Activated T-cell treated with anti-CD3 and anti-CD28 coated beads, Interleukin-2, amount 50 U/mL, for 72 hours (primary cell): Measurements from ENCODE around the gene SCYL1. TPM values are rescaled to one million over a fixed set of nuclear protein-coding genes. Genes with fewer than 3 reads are reported as not detected.

ENCODE experiments used
- ATAC-seq, 2 donors: fragments of 150-1000 bp; cut with Tn5 transposase; replicated peaks in 1 of 2; 2 replicates each; pipeline ENCODE4 v1.10.0; 2021; ENCODE audit warnings: moderate library complexity in 2 of 2, mild to moderate bottlenecking in 1 of 2
- DNase-seq, 2 donors: peaks; one replicate each; pipeline ENCODE4 v3.0.0; 2021 to 2022; ENCODE audit warnings: mixed read lengths in 1 of 2
- H3K27ac Mint-ChIP-seq: one replicate; pipeline ENCODE4 v1.8.0; 2022; ENCODE audit warnings: mild to moderate bottlenecking, moderate library complexity, mixed read lengths
- H3K27me3 Mint-ChIP-seq: one replicate; pipeline ENCODE4 v1.8.0; 2022; ENCODE audit warnings: low read depth, mixed read lengths
- H3K36me3 Mint-ChIP-seq, 2 donors: one replicate each; pipeline ENCODE4 v1.8.0; 2022; ENCODE audit warnings: mixed read lengths in 2 of 2, mild to moderate bottlenecking in 1 of 2; ENCODE audit not compliant: insufficient read depth in 2 of 2
- H3K4me1 Mint-ChIP-seq: one replicate; pipeline ENCODE4 v1.8.0; 2022; ENCODE audit warnings: low read depth, mixed read lengths
- H3K4me3 Mint-ChIP-seq, 2 donors: one replicate each; pipeline ENCODE4 v1.8.0; 2022; ENCODE audit warnings: mild to moderate bottlenecking in 2 of 2, mixed read lengths in 2 of 2, moderate library complexity in 2 of 2
- H3K9me3 Mint-ChIP-seq, 2 donors: one replicate each; pipeline ENCODE4 v1.8.0; 2022; ENCODE audit warnings: mixed read lengths in 2 of 2
- total RNA-seq, 2 donors: library from RNA; stranded (reverse); gene quantifications; one replicate each; pipeline ENCODE4 v1.2.3, GENCODE V29; 2022

Gene SCYL1
- total RNA-seq, 2 donors from 2014 or later = 77.9 to 83.4 TPM

DNA sequence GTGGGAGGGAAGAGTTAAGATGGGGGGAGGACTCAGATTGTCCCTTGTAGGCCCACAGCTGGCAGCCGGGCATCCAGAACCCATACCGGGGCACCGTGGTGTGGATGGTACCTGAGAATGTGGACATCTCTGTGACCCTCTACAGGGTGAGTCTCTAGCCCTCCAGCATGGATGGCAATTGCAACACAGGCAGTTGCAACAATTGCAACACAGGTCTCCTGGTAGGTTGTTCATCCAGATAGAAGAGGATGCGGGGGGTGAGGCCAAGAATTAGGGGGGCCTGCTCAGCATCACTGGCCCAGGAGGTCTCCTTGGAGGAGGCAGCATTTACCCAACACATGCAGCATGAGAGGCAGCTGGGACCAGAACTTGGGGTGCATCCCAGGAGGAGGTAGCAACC lies 54.4 kb downstream of the SCYL1 start:
- DNase-seq (no peak), ATAC-seq (no peak)
- H3K36me3 Mint-ChIP-seq = peaks cover 14 to 20% of the 10 kb centered on the region in 2 donors
- H3K27me3 Mint-ChIP-seq = no peaks in the 10 kb centered on the region
- peaks cover 24% of the 10 kb centered on the region for H3K4me1 Mint-ChIP-seq
- peak overlapping the region; percentile 38 for H3K27ac Mint-ChIP-seq
- peak overlapping the region in 1 of 2 donors; percentile 18 for H3K4me3 Mint-ChIP-seq
- no peaks in the 10 kb centered on the region for H3K9me3 Mint-ChIP-seq

DNA sequence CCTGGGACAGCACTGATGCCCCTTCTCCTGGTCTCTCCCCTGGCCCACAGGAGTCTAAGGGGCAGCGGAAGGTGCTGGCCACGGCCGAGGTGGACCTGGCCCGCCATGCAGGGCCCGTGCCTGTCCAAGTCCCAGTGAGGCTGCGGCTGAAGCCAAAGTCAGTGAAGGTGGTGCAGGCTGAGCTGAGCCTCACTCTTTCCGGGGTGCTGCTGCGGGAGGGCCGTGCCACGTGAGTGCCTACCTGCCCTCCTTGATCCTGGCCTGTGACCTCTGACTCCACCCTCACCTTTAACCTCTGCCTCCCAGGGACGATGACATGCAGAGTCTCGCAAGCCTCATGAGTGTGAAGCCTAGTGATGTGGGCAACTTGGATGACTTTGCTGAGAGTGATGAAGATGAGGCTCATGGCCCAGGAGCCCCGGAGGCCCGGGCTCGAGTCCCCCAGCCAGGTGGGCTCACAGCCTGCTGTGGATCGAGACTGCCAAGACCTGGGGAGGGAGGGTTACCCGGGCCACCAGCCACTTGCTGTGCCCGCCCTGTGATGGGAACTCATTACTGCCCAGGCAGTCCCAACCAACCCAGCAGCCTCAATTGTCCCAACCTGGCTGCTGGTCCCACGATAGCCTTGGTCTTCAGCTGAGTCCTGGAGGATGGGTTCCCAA lies 55.3 kb downstream of the SCYL1 start:
- Mint-ChIP-seq H3K27me3 (no peaks in the 10 kb centered on the region), H3K4me1 (peaks cover 17% of the 10 kb centered on the region), H3K9me3 (no peaks in the 10 kb centered on the region), H3K4me3 (no peak overlapping the region), H3K27ac (no peak overlapping the region), H3K36me3 (peaks cover 14 to 20% of the 10 kb centered on the region in 2 donors)
- no peak for DNase-seq
- no peak for ATAC-seq

DNA sequence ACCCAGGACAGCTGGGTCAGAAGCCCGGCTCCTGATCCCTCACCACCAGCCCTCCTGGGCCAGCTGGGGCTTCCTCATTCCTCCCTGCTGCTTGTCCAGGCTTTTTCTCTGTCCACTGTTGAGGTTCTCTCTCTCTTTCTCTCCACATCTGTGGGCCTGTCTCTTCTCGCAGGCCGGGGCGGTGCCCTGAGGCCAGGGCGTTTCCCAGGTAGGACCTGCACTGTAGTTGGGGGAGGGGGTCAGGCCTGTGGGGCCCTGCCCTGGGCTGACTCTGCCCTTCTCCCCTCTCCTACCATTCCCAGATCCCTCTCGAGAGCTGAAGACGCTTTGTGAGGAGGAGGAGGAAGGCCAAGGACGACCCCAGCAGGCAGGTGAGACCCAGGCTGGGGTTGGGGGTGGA lies 55.9 kb downstream of the SCYL1 start:
- ATAC-seq (no peak), DNase-seq (no peak)
- H3K4me1 Mint-ChIP-seq = peaks cover 12% of the 10 kb centered on the region
- peak overlapping the region; percentile 47 for H3K27ac Mint-ChIP-seq
- no peaks in the 10 kb centered on the region for H3K27me3 Mint-ChIP-seq
- H3K4me3 Mint-ChIP-seq = no peak overlapping the region
- peaks cover 11 to 20% of the 10 kb centered on the region in 2 donors for H3K36me3 Mint-ChIP-seq
- no peaks in the 10 kb centered on the region for H3K9me3 Mint-ChIP-seq

DNA sequence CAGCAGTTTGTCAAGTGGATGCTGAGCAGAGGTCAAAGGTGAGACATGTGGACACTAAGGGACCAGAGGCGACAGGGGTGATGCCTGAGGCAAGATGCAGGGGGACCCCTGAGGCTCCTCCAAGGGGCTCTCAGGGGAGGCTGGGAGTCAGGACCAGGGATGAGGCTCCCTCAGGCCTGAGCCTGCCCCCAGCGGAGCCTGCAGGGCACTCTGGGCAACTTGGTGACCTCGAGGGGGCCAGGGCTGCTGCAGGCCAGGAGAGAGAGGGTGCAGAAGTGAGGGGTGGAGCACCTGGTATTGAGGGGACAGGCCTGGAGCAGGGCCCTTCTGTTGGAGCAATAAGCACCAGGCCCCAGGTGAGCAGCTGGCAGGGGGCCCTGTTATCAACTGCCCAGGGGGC lies 57.0 kb downstream of the SCYL1 start:
- peak overlapping the region; percentile 56 for H3K27ac Mint-ChIP-seq
- H3K9me3 Mint-ChIP-seq = no peaks in the 10 kb centered on the region
- no peak for DNase-seq
- peaks cover 8 to 25% of the 10 kb centered on the region in 2 donors for H3K36me3 Mint-ChIP-seq
- ATAC-seq = no peak
- H3K27me3 Mint-ChIP-seq = no peaks in the 10 kb centered on the region
- H3K4me1 Mint-ChIP-seq = peaks cover 24% of the 10 kb centered on the region
- H3K4me3 Mint-ChIP-seq = no peak overlapping the region

DNA sequence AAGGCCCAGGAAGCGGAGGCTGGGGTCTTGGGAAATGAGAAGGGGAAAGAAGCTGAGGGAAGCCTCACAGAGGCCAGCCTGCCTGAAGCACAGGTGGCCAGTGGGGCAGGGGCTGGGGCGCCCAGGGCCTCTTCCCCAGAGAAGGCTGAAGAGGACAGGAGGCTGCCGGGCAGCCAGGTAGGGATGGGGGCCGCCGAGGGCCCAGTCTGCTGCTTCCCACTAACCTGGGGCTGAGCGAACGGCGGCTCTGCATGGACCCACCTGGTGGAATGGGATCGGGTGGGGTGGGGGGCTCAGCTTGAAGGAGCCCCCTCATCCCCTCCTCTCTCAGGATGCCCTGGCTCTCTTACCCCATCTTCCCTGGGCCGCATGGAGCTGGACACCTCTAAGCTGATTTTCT lies 58.7 kb downstream of the SCYL1 start:
- ATAC-seq = no peak
- peaks cover 7 to 21% of the 10 kb centered on the region in 2 donors for H3K36me3 Mint-ChIP-seq
- H3K4me1 Mint-ChIP-seq = peaks cover 30% of the 10 kb centered on the region

DNA sequence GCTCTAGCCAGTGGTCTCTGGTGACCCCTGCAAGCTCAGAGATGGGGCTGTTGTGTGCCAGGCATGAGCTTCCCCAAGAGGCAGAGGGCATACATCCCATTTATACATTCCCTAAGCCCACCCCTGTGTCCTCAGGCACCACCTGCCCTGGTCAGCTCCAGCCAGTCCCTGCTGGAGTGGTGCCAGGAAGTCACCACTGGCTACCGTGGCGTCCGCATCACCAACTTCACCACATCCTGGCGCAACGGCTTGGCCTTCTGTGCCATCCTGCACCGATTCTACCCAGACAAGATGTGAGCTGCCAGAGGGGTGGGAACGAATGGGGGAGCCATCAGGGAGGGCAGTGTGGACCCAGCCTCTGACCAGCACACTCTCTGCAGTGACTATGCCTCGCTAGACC lies 59.2 kb downstream of the SCYL1 start:
- H3K4me3 Mint-ChIP-seq = no peak overlapping the region
- H3K27me3 Mint-ChIP-seq = no peaks in the 10 kb centered on the region
- peaks cover 33% of the 10 kb centered on the region for H3K4me1 Mint-ChIP-seq
- no peak for ATAC-seq
- no peaks in the 10 kb centered on the region for H3K9me3 Mint-ChIP-seq
- H3K36me3 Mint-ChIP-seq = peaks cover 7 to 23% of the 10 kb centered on the region in 2 donors
- H3K27ac Mint-ChIP-seq = no peak overlapping the region
- DNase-seq = no peak

More for the DNA sequence above, 58.7 kb downstream of the SCYL1 start:
- Mint-ChIP-seq H3K9me3 (no peaks in the 10 kb centered on the region), H3K27me3 (no peaks in the 10 kb centered on the region), H3K4me3 (no peak overlapping the region), H3K27ac (no peak overlapping the region)
- no peak for DNase-seq

DNA sequence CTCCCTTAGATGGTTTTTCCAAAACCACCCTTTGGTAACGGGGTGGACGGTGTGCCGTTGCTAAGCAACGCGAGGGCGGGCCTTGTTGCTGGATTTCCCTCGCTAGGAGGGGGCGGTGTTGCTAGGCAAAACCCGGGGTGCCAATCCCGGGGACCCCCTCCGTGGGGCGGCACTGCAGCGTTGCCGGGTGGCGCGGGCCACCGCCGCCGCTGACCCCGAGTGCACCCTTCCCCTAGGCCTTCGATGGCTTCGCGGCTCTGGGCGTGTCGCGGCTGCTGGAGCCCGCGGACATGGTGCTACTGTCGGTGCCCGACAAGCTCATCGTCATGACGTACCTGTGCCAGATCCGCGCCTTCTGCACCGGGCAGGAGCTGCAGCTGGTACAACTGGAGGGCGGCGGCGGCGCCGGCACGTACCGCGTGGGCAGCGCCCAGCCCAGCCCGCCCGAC lies 59.9 kb downstream of the SCYL1 start:
- DNase-seq (no peak), ATAC-seq (no peak)
- peaks cover 38% of the 10 kb centered on the region for H3K4me1 Mint-ChIP-seq

DNA sequence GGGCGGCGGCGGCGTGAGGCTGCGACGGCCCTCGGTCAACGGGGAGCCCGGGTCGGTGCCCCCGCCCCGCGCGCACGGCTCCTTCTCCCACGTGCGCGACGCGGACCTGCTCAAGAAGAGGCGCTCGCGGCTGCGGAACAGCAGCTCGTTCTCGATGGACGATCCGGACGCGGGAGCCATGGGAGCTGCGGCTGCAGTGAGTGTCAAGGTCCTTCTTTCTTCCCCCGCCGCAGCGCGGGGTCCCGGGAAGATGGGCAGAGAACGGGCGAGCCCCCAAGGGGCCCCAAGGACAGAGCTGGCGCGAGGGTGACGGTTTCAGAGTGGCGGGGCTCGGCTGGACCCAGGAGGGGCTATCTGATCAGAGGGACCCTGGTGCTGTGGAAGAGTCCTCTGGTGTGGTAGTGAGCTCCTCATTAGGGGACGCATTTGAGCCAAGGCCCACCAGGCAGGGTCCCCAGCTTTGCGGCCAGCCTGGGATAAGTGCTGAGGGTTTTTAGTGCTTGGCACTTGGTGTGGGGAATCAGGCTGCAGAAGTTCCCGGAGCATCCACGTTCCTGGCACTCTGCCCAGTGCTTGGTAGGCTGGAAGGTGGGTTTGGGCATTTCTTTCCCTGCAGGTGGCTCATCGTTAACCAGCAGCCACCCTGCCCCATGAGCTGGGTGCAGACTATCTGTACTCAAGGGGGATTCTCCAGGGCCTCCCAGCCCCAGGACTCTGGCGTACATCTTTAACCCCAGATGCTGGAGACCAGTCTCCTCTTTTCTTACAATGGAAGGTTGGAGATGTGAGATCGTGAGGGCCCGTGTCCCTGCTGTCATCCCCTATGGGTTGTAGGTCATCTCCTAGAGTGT lies 60.7 kb downstream of the SCYL1 start:
- Mint-ChIP-seq H3K4me3 (peak overlapping the region; percentile 27 to 42), H3K9me3 (no peaks in the 10 kb centered on the region), H3K27me3 (no peaks in the 10 kb centered on the region), H3K27ac (peak overlapping the region; percentile 62), H3K36me3 (peaks cover 5 to 14% of the 10 kb centered on the region in 2 donors), H3K4me1 (peaks cover 41% of the 10 kb centered on the region)
- DNase-seq = no peak
- no peak for ATAC-seq

More for the DNA sequence above, 59.9 kb downstream of the SCYL1 start:
- Mint-ChIP-seq H3K27ac (no peak overlapping the region), H3K36me3 (peaks cover 5 to 18% of the 10 kb centered on the region in 2 donors), H3K27me3 (no peaks in the 10 kb centered on the region), H3K4me3 (no peak overlapping the region), H3K9me3 (no peaks in the 10 kb centered on the region)

DNA sequence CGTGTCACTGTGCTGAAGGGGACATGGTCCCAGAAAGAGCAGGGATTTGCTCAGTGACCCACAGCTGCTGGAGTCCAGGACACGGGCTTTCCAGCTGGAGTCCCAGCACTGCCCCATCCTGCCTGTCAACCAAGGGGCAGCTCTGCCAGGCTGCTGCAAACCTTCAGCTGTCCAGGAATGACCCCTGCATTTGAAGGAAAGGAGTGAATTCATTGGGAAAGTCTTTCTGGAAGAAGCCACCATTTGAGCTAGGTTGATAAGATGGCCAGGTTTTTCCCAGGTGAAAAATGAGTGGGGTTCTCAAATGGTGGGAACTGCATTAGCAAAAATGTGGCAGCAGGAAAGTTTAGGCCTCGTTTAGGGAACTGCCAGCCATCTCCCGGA lies 61.4 kb downstream of the SCYL1 start:
- H3K4me1 Mint-ChIP-seq = peaks cover 41% of the 10 kb centered on the region
- no peak for ATAC-seq
- H3K4me3 Mint-ChIP-seq = peak overlapping the region; percentile 27 to 42
- peaks cover 3 to 16% of the 10 kb centered on the region in 2 donors for H3K36me3 Mint-ChIP-seq
- H3K27ac Mint-ChIP-seq = peak overlapping the region; percentile 62
- no peak for DNase-seq
- no peaks in the 10 kb centered on the region for H3K27me3 Mint-ChIP-seq
- no peaks in the 10 kb centered on the region for H3K9me3 Mint-ChIP-seq

DNA sequence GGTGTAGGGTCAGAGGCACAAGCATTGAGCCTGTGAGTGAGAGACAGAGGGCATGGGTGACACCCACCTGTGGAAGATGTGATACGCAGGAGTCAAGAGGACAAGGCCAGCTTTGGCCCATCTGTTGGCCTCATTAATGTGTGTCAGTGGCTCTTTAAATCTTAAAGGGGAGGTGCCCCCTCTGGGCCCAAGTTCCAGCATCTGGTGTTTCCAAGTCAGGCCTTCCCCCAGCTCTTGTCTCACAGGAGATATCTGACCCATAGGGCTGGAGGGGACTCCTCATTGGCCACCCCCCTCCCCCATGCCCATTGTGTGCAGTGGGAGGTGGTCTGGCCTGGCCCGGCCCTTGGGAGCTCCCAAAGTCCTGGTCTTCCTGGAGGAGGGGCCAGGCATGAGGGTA lies 61.8 kb downstream of the SCYL1 start:
- no peak for DNase-seq
- Mint-ChIP-seq H3K4me3 (peak overlapping the region; percentile 27 to 42), H3K4me1 (peaks cover 41% of the 10 kb centered on the region), H3K36me3 (peaks cover 3 to 16% of the 10 kb centered on the region in 2 donors), H3K27me3 (no peaks in the 10 kb centered on the region), H3K27ac (peak overlapping the region; percentile 62), H3K9me3 (no peaks in the 10 kb centered on the region)
- no peak for ATAC-seq

Other genes with a start within 250 kb of the SCYL1 start
- gene CDC42EP2, start 210.2 kb upstream of the SCYL1 start, total RNA-seq = 1 to 10 TPM; 1.4 to 2.3 TPM
- 100 to 1,000 TPM; 110 to 139 TPM for gene DPF2, start 191.2 kb upstream of the SCYL1 start, total RNA-seq
- gene TIGD3, start 170.3 kb upstream of the SCYL1 start, total RNA-seq = 1 to 10 TPM; 1.3 to 1.8 TPM
- gene SLC25A45, start 142.4 kb upstream of the SCYL1 start, total RNA-seq = 10 to 100 TPM; 16.4 to 18.8 TPM
- 10 to 100 TPM; 43.5 to 47.2 TPM for gene FRMD8, start 138.4 kb upstream of the SCYL1 start, total RNA-seq
- 1,000 to 10,000 TPM in 1 of 2 donors, 100 to 1,000 TPM in 1; 678 to 1,151 TPM for gene NEAT1, start 102.3 kb upstream of the SCYL1 start, total RNA-seq
- over 10,000 TPM in 1 of 2 donors, 1,000 to 10,000 TPM in 1; 8,391 to 13,279 TPM for gene MALAT1, start 26.0 kb upstream of the SCYL1 start, total RNA-seq
- gene LTBP3, start 33.3 kb downstream of the SCYL1 start, total RNA-seq = 100 to 1,000 TPM; 106 TPM
- 10 to 100 TPM; 23.5 to 25.1 TPM for gene ZNRD2, start 45.4 kb downstream of the SCYL1 start, total RNA-seq
- 10 to 100 TPM; 21.4 to 26.7 TPM for gene FAM89B, start 47.5 kb downstream of the SCYL1 start, total RNA-seq
- 100 to 1,000 TPM in 1 of 2 donors, 10 to 100 TPM in 1; 93.9 to 113 TPM for gene EHBP1L1, start 51.0 kb downstream of the SCYL1 start, total RNA-seq
- gene KCNK7, start 70.7 kb downstream of the SCYL1 start, total RNA-seq = under 1 TPM; 0.34 to 0.39 TPM
- gene MAP3K11, start 89.1 kb downstream of the SCYL1 start, total RNA-seq = 10 to 100 TPM; 57.3 to 70.1 TPM
- 10 to 100 TPM; 45.9 TPM for gene PCNX3, start 90.7 kb downstream of the SCYL1 start, total RNA-seq
- 100 to 1,000 TPM; 132 to 137 TPM for gene SIPA1, start 113.0 kb downstream of the SCYL1 start, total RNA-seq
- 100 to 1,000 TPM; 116 to 121 TPM for gene RELA, start 137.8 kb downstream of the SCYL1 start, total RNA-seq
- 100 to 1,000 TPM in 1 of 2 donors, 10 to 100 TPM in 1; 86.4 to 105 TPM for gene KAT5, start 187.2 kb downstream of the SCYL1 start, total RNA-seq
- gene RNASEH2C, start 195.7 kb downstream of the SCYL1 start, total RNA-seq = 10 to 100 TPM; 35.4 to 37.1 TPM